Stimulated activated CD4-positive, alpha-beta T cell treated with anti-CD3 and anti-CD28 coated beads, Interleukin-4, amount 100 ng/mL, for 48 hours (primary cell): Measurements from ENCODE around the gene BABAM2.
A peak's percentile ranks its signal among the peaks of the same experiment; 100 is the strongest.
"Not testable (repeated sequence)": the region's sequence is repeated elsewhere in the genome, so short reads cannot be mapped to it uniquely, and the experiment has no call there.

Experiments used
- DNase-seq, 2 donors: peaks; one replicate each; pipeline ENCODE4 v3.0.0-alpha.2; 2020; ENCODE audit warnings: low read depth in 2 of 2

Gene BABAM2

GRCh38 chr2:27890146-27890923 is at the start of gene BABAM2, which contains the start of gene RBKS:
TSS of gene BABAM2 (plus strand) at chr2:27890729. CDS start at chr2:27894557, 3,828 bp downstream.
TSS of gene RBKS (minus strand) at chr2:27890387. CDS start at chr2:27890345, 42 bp downstream.
- DNase-seq = peak; percentile 85 to 88

GRCh38 chr2:27842894-27843293 is 47.6 kb upstream of the BABAM2 start:
- no peak for DNase-seq

GRCh38 chr2:27843992-27844391 is 46.5 kb upstream of the BABAM2 start:
- no peak for DNase-seq

GRCh38 chr2:27844821-27845255 is 45.7 kb upstream of the BABAM2 start:
- DNase-seq = no peak

GRCh38 chr2:27847333-27847732 is 43.2 kb upstream of the BABAM2 start:
- no peak for DNase-seq

GRCh38 chr2:27849558-27850205 is 40.8 kb upstream of the BABAM2 start:
- no peak for DNase-seq

GRCh38 chr2:27852691-27853090 is 37.8 kb upstream of the BABAM2 start:
- no peak for DNase-seq

- no peak for DNase-seq
Measured at GRCh38 chr2:27854229-27854862, 36.2 kb upstream of the BABAM2 start.

- DNase-seq = no peak
Measured at GRCh38 chr2:27855476-27855875, 35.1 kb upstream of the BABAM2 start.

- DNase-seq = no peak
Measured at GRCh38 chr2:27856386-27856785, 34.1 kb upstream of the BABAM2 start.

GRCh38 chr2:27856956-27857355 is 33.6 kb upstream of the BABAM2 start:
- DNase-seq = no peak

- peak in 1 of 2 donors; percentile 2 for DNase-seq
Measured at GRCh38 chr2:27857417-27858172, 32.9 kb upstream of the BABAM2 start.

GRCh38 chr2:27860111-27860510 is 30.4 kb upstream of the BABAM2 start:
- DNase-seq = no peak

- no peak for DNase-seq
Measured at GRCh38 chr2:27863146-27863545, 27.4 kb upstream of the BABAM2 start.

GRCh38 chr2:27863955-27864354 is 26.6 kb upstream of the BABAM2 start:
- DNase-seq = not testable (repeated sequence)

- DNase-seq = no peak
Measured at GRCh38 chr2:27866237-27866636, 24.3 kb upstream of the BABAM2 start.

GRCh38 chr2:27869763-27870162 is 20.8 kb upstream of the BABAM2 start:
- no peak for DNase-seq

- no peak for DNase-seq
Measured at GRCh38 chr2:27870724-27871123, 19.8 kb upstream of the BABAM2 start.

- DNase-seq = no peak
Measured at GRCh38 chr2:27871802-27872201, 18.7 kb upstream of the BABAM2 start.

- DNase-seq = no peak
Measured at GRCh38 chr2:27873091-27873490, 17.4 kb upstream of the BABAM2 start.

GRCh38 chr2:27875089-27875881 is 15.2 kb upstream of the BABAM2 start:
- DNase-seq = no peak
